Transverse colon (tissue), 3 donors: ENCODE data around the gene MID1.

Source experiments
- EP300 ChIP-seq: sonication (generic); formaldehyde crosslinking; IDR thresholded peaks from one replicate; pipeline ENCODE4 v1.6.1; 2017; ENCODE audit warnings: antibody characterized with exemption, low read depth
- POLR2A ChIP-seq: fragments of 450-650 bp; IDR thresholded peaks from one replicate; pipeline ENCODE4 v1.6.1; 2016; ENCODE audit warnings: antibody characterized with exemption, mild to moderate bottlenecking, moderate library complexity
- TF ChIP-seq, protein P1 (sequence below), 5 experiments: fragments of 200-600 bp in 3 of 5; fragments of 450-650 bp in 2 of 5; sonication (generic) in 3 of 5; IDR thresholded peaks; 1 replicate in 2 of 5; 2 replicates in 3 of 5; pipeline ENCODE4 v1.5.1; 2016 to 2017; ENCODE audit warnings: antibody characterized with exemption in 5 of 5, inconsistent platforms in 3 of 5, mild to moderate bottlenecking in 2 of 5, moderate library complexity in 1 of 5

DNA sequence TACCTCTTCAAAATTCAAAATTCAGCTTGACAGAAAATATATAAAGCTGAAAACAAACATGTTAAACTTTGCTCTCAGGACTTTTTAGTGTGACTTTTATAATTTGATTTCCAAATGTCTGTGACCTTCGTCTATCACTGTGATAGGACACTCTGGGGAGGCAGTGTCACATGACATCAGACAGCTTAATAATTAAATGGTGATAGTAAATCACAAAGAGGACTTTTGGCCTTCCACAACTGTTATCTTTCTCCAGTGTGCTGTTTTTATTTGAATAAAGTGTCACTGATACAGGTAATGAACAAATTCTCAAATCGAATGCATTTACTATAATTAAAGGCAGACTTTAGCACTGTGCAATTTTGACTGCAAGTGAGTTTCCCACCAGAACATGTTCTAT, 83.1 kb downstream of the MID1 start:
- TF ChIP-seq, protein P1, sequence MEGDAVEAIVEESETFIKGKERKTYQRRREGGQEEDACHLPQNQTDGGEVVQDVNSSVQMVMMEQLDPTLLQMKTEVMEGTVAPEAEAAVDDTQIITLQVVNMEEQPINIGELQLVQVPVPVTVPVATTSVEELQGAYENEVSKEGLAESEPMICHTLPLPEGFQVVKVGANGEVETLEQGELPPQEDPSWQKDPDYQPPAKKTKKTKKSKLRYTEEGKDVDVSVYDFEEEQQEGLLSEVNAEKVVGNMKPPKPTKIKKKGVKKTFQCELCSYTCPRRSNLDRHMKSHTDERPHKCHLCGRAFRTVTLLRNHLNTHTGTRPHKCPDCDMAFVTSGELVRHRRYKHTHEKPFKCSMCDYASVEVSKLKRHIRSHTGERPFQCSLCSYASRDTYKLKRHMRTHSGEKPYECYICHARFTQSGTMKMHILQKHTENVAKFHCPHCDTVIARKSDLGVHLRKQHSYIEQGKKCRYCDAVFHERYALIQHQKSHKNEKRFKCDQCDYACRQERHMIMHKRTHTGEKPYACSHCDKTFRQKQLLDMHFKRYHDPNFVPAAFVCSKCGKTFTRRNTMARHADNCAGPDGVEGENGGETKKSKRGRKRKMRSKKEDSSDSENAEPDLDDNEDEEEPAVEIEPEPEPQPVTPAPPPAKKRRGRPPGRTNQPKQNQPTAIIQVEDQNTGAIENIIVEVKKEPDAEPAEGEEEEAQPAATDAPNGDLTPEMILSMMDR (IDR thresholded peaks at IDR 0.05): no peak
- no peak for TF ChIP-seq EP300
- TF ChIP-seq POLR2A: no peak
